Activated CD4-positive, alpha-beta T cell treated with anti-CD3 and anti-CD28 coated beads, Interleukin-2, amount 10 ng/mL, durations not matched to agents 7 days and 5 days (primary cell): ENCODE data around the gene RSAD1. TPM values are rescaled to one million over a fixed set of nuclear protein-coding genes. Genes with fewer than 3 reads are reported as not detected.
"Not testable (repeated sequence)": the region's sequence is repeated elsewhere in the genome, so short reads cannot be mapped to it uniquely, and the experiment has no call there.

Experiments
- CTCF ChIA-PET: fragments of 350-600 bp; sonication (Branson Sonifier 250); formaldehyde crosslinking; loops from one replicate; lab custom pipeline; 2021; ENCODE audit warnings: antibody characterized with exemption; lab: Charles Lee
- POLR2A ChIA-PET: fragments of 350-600 bp; sonication (Branson Sonifier 250); formaldehyde crosslinking; loops from one replicate; lab custom pipeline; 2021; ENCODE audit warnings: antibody characterized with exemption; lab: Charles Lee
- DNase-seq: peaks from one replicate; pipeline ENCODE4 v3.0.0-alpha.2; 2020
- H3K27ac Mint-ChIP-seq: one replicate; pipeline ENCODE4 v1.8.0; 2021; ENCODE audit warnings: mild to moderate bottlenecking, moderate library complexity, mixed read lengths
- H3K27me3 Mint-ChIP-seq: one replicate; pipeline ENCODE4 v1.8.0; 2021; ENCODE audit warnings: mixed read lengths
- H3K36me3 Mint-ChIP-seq: one replicate; pipeline ENCODE4 v1.8.0; 2021; ENCODE audit warnings: low read depth, mixed read lengths
- H3K4me1 Mint-ChIP-seq: one replicate; pipeline ENCODE4 v1.8.0; 2021; ENCODE audit warnings: mixed read lengths
- H3K4me3 Mint-ChIP-seq: one replicate; pipeline ENCODE4 v1.8.0; 2021; ENCODE audit warnings: mild to moderate bottlenecking, moderate library complexity, mixed read lengths
- H3K9me3 Mint-ChIP-seq: one replicate; pipeline ENCODE4 v1.8.0; 2021; ENCODE audit warnings: mixed read lengths
- total RNA-seq, 2 experiments: library from RNA; stranded (reverse); gene quantifications; one replicate each; pipeline ENCODE4 v1.2.3, GENCODE V29; 2021

RSAD1 gene
- total RNA-seq, 2 experiments from 2014 or later: 22.5 to 25.1 TPM

DNA sequence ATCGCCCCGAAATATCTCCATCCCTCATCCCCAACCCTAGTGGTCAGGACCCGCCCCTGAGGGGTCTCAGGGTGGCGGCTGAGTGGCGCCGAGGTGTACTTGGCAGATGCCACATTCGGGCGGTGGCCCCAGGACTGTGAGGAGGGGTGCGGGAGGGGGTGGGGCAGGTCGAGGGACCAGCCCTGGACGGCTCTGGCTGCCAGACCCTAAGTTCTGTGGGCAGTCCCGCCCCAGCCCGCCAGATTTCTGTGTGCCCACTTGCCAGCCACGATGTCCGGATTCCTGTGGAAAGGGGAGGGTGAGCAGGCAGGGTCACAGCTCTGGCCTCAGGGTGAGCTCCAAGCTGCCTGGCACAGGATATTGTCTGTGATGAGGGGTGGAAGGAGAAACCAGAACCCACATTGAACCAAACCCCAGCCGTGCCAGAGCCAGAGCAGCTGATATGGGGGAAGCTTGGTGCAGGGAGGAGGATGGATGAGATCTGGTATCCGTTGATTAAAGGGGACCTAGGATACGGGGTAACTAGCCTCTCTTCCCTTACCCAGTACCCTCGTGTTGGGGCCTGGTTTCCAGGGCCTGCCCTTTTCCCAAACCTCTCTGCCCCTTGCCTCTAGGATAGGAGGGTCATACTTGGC lies 8.9 kb upstream of the RSAD1 start:
- Mint-ChIP-seq H3K36me3 (no peaks in the 10 kb centered on the region), H3K27me3 (peaks cover 14% of the 10 kb centered on the region), H3K4me3 (no peak overlapping the region), H3K4me1 (peaks cover 18% of the 10 kb centered on the region), H3K27ac (no peak overlapping the region), H3K9me3 (no peaks in the 10 kb centered on the region)
- no peak for DNase-seq
- CTCF ChIA-PET: interaction anchor here (1.0 kb wide), 1 partner anchor 9 kb away, joined by 3 read pairs; the partner anchor contains the start of gene RSAD1
- POLR2A ChIA-PET: no interaction called here

DNA sequence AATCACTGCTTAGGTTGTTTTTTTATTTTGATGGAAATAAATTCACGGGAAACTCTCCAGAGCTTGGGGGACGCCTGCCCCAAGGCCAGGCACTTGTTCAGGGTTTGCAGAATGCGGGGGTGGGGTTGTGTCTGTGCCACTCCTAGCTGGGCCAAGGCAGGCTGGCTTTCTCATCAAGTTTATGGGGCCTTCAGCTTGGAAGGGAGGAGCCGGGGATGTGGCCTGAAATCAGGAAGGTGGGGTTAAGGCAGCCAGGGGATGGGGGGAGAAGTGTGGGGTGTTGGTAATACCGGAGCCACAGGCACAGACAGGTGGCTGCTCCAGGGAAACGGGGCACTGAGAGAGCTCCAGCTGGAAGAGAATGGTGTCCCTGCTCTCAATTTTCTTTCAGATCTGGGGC lies 8.2 kb upstream of the RSAD1 start:
- Mint-ChIP-seq H3K27ac (no peak overlapping the region), H3K36me3 (no peaks in the 10 kb centered on the region), H3K4me1 (peaks cover 18% of the 10 kb centered on the region), H3K27me3 (peaks cover 14% of the 10 kb centered on the region), H3K4me3 (no peak overlapping the region), H3K9me3 (no peaks in the 10 kb centered on the region)
- ChIA-PET POLR2A (no interaction called here), CTCF (interaction anchor here (1.0 kb wide), 1 partner anchor 8 kb away, joined by 3 read pairs; the partner anchor contains the start of gene RSAD1)
- no peak for DNase-seq

DNA sequence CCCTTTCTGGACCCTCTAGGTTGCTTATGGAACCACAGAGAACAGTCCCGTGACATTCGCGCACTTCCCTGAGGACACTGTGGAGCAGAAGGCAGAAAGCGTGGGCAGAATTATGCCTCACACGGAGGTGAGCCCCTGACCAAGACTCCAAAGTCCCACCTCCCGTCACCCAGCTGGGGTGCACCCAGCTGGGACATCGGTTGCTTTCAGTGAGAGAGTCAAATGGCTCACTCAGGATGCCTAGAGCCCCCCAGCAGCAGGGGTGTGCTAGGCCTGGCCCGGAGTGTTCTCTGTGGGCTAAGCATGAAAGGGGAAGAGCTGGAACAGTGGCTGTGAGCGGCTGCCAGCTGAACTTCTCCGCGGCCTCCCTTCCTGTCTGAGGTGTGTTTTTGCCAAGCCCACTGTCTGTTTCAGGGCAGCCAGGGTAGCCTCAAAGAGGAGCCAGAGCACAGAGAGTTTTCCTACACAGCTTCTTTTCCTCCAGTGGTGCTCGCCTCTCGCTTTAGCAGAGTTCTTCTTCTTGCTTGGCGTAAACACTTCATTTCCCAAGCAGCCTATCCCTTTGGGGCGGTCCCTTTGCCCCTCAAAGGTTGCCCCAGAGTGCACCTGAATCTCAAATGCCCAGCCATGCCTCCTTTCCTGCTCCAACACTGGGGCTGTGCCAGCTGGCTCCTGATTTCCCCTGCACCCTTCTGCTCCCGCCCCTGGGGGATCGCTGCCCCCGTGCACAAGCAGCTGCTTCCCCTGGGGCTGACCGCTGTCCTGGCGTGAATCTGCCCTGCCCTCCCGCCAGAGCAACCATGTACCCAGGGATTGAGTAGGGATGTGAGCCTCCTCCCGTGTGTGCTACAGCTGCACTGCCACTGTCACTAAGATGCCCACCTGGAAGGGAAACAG lies 7.4 kb upstream of the RSAD1 start:
- peaks cover 14% of the 10 kb centered on the region for H3K4me1 Mint-ChIP-seq
- no peaks in the 10 kb centered on the region for H3K36me3 Mint-ChIP-seq
- no peak overlapping the region for H3K27ac Mint-ChIP-seq
- ChIA-PET POLR2A (no interaction called here), CTCF (interaction anchor here (1.2 to 1.9 kb wide), 3 partner anchors 16 to 165 kb away, joined by 3 to 4 read pairs (median 3); no protein-coding TSS in a partner anchor)
- DNase-seq: no peak
- H3K9me3 Mint-ChIP-seq: no peaks in the 10 kb centered on the region
- H3K27me3 Mint-ChIP-seq: peaks cover 14% of the 10 kb centered on the region
- no peak overlapping the region for H3K4me3 Mint-ChIP-seq

GRCh38 chr17:50472286-50472685 lies 6.4 kb upstream of the RSAD1 start:
- ChIA-PET CTCF (interaction anchor here (1.2 to 1.9 kb wide), 3 partner anchors 17 to 164 kb away, joined by 3 to 4 read pairs (median 3); no protein-coding TSS in a partner anchor), POLR2A (no interaction called here)
- no peak overlapping the region for H3K4me3 Mint-ChIP-seq
- peaks cover 12% of the 10 kb centered on the region for H3K27me3 Mint-ChIP-seq
- no peak overlapping the region for H3K27ac Mint-ChIP-seq
- no peaks in the 10 kb centered on the region for H3K36me3 Mint-ChIP-seq
- no peaks in the 10 kb centered on the region for H3K9me3 Mint-ChIP-seq
- DNase-seq: no peak
- H3K4me1 Mint-ChIP-seq: peaks cover 9% of the 10 kb centered on the region

DNA sequence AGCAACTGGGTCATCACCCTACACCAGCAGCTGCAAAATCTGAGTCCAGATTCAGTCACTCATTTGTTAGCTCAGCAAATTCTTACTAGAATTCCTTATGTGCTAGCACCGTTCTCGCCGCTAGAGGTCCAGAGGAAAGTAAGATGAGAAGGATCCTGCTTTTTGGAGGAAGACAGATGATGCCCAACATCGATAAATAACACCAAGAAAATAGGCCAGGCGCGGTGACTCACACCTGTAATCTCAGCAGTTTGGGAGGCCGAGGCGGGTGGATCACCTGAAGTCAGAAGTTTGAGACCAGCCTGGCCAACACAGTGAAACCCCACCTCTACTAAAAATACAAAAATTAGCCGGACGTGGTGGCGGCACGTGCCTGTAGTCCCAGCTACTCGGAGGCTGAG lies 5.9 kb upstream of the RSAD1 start:
- H3K4me1 Mint-ChIP-seq, H3K9me3 Mint-ChIP-seq, H3K27me3 Mint-ChIP-seq, H3K27ac Mint-ChIP-seq, POLR2A ChIA-PET, DNase-seq, H3K36me3 Mint-ChIP-seq, H3K4me3 Mint-ChIP-seq: not testable (repeated sequence)
- CTCF ChIA-PET: interaction anchor here (1.7 kb wide), 1 partner anchor 75 kb away, joined by 4 read pairs; the partner anchor contains the start of gene LRRC59

DNA sequence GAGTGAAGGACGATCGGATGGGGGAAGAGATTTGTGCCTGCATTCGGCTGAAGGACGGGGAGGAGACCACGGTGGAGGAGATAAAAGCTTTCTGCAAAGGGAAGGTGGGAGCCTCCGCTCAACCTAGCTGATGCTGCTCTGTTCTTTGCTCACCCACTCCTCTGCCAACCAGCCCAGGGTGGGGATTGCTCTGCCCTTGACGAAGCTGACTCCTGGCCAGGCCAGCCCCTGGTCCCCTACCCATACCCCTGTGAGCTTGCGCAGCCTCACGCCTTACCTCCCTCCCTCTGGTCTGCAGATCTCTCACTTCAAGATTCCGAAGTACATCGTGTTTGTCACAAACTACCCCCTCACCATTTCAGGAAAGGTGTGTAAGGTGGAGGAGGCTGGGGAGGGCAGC lies 4.8 kb upstream of the RSAD1 start:
- Mint-ChIP-seq H3K36me3 (no peaks in the 10 kb centered on the region), H3K27me3 (no peaks in the 10 kb centered on the region), H3K9me3 (no peaks in the 10 kb centered on the region), H3K4me3 (no peak overlapping the region), H3K4me1 (peaks cover 12% of the 10 kb centered on the region), H3K27ac (no peak overlapping the region)
- ChIA-PET CTCF (interaction anchor here (1.2 to 1.7 kb wide), 2 partner anchors 76 to 274 kb away, joined by 3 to 4 read pairs; partner anchors contain the start of gene LRRC59), POLR2A (no interaction called here)
- DNase-seq: no peak

DNA sequence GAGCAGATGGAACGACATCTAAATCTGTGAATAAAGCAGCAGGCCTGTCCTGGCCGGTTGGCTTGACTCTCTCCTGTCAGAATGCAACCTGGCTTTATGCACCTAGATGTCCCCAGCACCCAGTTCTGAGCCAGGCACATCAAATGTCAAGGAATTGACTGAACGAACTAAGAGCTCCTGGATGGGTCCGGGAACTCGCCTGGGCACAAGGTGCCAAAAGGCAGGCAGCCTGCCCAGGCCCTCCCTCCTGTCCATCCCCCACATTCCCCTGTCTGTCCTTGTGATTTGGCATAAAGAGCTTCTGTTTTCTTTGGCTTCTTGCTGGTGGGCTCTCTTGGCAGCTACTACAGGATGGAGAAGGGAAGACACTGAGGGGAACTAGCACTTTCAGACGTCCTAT lies 4.1 kb upstream of the RSAD1 start:
- no peaks in the 10 kb centered on the region for H3K27me3 Mint-ChIP-seq
- DNase-seq: no peak
- H3K9me3 Mint-ChIP-seq: no peaks in the 10 kb centered on the region
- no peaks in the 10 kb centered on the region for H3K36me3 Mint-ChIP-seq
- CTCF ChIA-PET: interaction anchor here (1.2 to 1.7 kb wide), 2 partner anchors 77 to 274 kb away, joined by 3 to 4 read pairs; partner anchors contain the start of gene LRRC59
- peaks cover 14% of the 10 kb centered on the region for H3K4me1 Mint-ChIP-seq
- no peak overlapping the region for H3K27ac Mint-ChIP-seq
- POLR2A ChIA-PET: no interaction called here
- no peak overlapping the region for H3K4me3 Mint-ChIP-seq

GRCh38 chr17:50475362-50475761 lies 3.3 kb upstream of the RSAD1 start:
- Mint-ChIP-seq H3K36me3 (no peaks in the 10 kb centered on the region), H3K9me3 (no peaks in the 10 kb centered on the region), H3K27ac (no peak overlapping the region), H3K4me3 (no peak overlapping the region), H3K27me3 (no peaks in the 10 kb centered on the region), H3K4me1 (peaks cover 23% of the 10 kb centered on the region)
- no peak for DNase-seq
- CTCF ChIA-PET: no interaction called here
- POLR2A ChIA-PET: no interaction called here

DNA sequence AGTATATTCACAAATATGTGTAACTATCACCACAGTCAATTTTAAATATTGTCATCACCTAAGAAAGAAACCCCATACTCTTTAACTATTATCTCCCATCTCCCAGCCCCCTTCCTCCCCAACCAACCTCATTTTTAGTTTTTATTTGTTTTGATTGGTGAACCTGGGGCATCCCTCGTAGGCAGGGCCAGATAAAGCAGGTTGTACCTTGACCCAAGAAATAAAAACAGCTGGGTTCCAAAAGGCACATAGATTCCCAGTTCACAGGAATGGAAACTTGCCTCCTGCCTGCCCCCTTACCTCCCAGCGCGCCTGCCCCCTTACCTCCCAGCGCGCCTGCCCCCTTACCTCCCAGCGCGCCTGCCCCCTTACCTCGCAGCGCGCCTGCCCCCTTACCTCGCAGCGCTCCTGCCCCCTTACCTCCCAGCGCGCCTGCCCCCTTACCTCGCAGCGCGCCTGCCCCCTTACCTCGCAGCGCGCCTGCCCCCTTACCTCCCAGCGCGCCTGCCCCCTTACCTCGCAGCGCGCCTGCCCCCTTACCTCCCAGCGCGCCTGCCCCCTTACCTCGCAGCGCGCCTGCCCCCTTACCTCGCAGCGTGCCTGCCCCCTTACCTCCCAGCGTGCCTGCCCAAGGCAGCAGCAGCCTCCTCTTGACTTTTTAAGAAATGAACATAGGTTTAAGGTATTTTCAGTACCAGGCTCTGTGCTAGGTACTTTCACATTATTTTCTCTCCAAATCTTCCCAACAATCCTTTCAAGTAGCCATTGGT lies 2.7 kb upstream of the RSAD1 start:
- H3K9me3 Mint-ChIP-seq, H3K36me3 Mint-ChIP-seq: not testable (repeated sequence)

DNA sequence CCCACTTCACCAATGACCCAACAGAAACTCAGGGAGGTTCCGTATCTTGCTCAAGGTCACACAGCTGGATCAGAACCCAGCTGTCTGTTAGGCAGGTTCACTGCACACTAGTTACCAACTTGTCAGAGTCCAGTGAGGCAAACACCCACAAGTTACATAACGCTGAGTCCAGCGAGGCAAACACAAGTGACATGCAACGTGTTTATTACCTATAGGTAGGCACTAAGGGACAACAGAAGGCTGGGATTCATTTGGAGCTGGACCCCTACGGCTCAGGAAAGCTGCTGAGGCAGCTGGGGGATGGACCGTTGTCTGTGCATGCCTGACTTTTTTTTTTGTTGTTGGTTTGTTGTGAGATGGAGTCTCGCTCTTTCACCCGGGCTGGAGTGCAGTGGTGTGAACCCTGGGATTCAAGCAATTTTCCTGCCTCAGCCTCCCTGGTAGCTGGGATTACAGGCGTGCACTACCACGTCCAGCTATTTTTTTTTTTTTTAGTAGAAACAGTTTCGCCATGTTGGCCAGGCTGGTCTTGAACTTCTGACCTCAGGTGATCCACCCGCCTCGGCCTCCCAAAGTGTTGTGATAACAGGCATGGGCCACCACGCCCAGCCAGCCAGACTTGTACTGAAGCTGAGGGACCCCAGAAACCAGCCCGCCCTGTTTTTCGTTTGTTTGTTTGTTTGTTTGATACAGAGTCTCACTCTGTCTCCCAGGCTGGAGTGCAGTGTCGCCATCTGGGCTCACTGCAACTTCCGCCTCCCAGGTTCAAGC lies 1.9 kb upstream of the RSAD1 start:
- H3K4me3 Mint-ChIP-seq: no peak overlapping the region
- no peak overlapping the region for H3K27ac Mint-ChIP-seq
- DNase-seq: no peak
- H3K36me3 Mint-ChIP-seq: no peaks in the 10 kb centered on the region
- CTCF ChIA-PET: interaction anchor here (0.6 to 1.4 kb wide), 3 partner anchors 44 to 80 kb away, joined by 3 to 4 read pairs (median 3); no protein-coding TSS in a partner anchor
- H3K9me3 Mint-ChIP-seq: no peaks in the 10 kb centered on the region
- POLR2A ChIA-PET: no interaction called here
- H3K4me1 Mint-ChIP-seq: peaks cover 22% of the 10 kb centered on the region
- H3K27me3 Mint-ChIP-seq: no peaks in the 10 kb centered on the region

More for the DNA sequence above, 2.7 kb upstream of the RSAD1 start:
- DNase-seq, POLR2A ChIA-PET, H3K27me3 Mint-ChIP-seq, H3K4me3 Mint-ChIP-seq, H3K27ac Mint-ChIP-seq: not testable (repeated sequence)
- CTCF ChIA-PET: interaction anchor here (0.6 to 1.4 kb wide), 3 partner anchors 45 to 81 kb away, joined by 3 to 4 read pairs (median 3); no protein-coding TSS in a partner anchor
- H3K4me1 Mint-ChIP-seq: peaks cover 25% of the 10 kb centered on the region

DNA sequence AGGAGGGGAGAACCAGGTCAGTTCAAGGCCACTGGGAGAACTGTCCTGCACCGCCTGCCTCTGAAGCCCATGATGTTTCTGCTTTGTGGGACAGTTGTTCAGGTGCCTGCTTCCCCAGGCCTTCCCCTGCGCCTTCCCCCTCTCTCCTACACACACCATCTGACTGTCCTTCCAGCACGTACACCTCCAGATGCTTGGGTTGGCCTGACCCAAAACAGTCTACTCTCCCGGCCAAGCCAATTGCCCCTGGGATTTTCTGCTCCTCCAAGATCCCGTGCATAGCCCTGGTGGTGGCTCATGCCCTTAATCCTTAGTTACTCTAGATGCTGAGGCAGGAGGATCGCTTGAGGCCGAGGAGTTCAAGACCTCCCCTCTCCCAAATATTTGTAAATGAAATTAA lies 684 bp upstream of the RSAD1 start:
- Mint-ChIP-seq H3K36me3 (no peaks in the 10 kb centered on the region), H3K9me3 (no peaks in the 10 kb centered on the region), H3K27ac (peak overlapping the region; percentile 88), H3K4me1 (peaks cover 22% of the 10 kb centered on the region), H3K27me3 (no peaks in the 10 kb centered on the region), H3K4me3 (peak overlapping the region; percentile 62)
- ChIA-PET CTCF (interaction anchor here (0.6 to 1.4 kb wide), 3 partner anchors 8 to 85 kb away, joined by 3 read pairs; no protein-coding TSS in a partner anchor), POLR2A (no interaction called here)
- DNase-seq: no peak
